HepG2 (cell line): Measurements from ENCODE around the gene RNF113A. TPM values are rescaled to one million over a fixed set of nuclear protein-coding genes. Genes with fewer than 3 reads are reported as not detected.

ENCODE experiments used
- ATF7-NPFF ChIP-seq: sonication (generic); formaldehyde crosslinking; IDR thresholded peaks from 2 replicates; pipeline ENCODE4 v1.8.1; 2023; ENCODE audit warnings: mild to moderate bottlenecking, low read depth, missing genetic modification reagents, moderate library complexity
- DMAP1 ChIP-seq: IDR thresholded peaks from 2 replicates; pipeline ENCODE4 v1.6.1; 2016
- DNMT1 ChIP-seq: sonication (generic); formaldehyde crosslinking; IDR thresholded peaks from 2 replicates; pipeline ENCODE4 v1.5.1; 2020; ENCODE audit warnings: mild to moderate bottlenecking, missing genetic modification reagents
- ETV6 ChIP-seq: sonication (generic); formaldehyde crosslinking; conservative IDR thresholded peaks from 2 replicates; pipeline ENCODE4 v1.4.0; 2020; ENCODE audit warnings: missing genetic modification reagents
- HINFP ChIP-seq: sonication (generic); formaldehyde crosslinking; IDR thresholded peaks from 2 replicates; pipeline ENCODE4 v1.4.0; 2020; ENCODE audit warnings: low read depth, mild to moderate bottlenecking, missing genetic modification reagents
- KLF13 ChIP-seq: sonication (generic); formaldehyde crosslinking; IDR thresholded peaks from 2 replicates; pipeline ENCODE4 v1.4.0; 2020; ENCODE audit warnings: mild to moderate bottlenecking, missing genetic modification reagents
- MEF2D ChIP-seq: sonication (generic); formaldehyde crosslinking; IDR thresholded peaks from 2 replicates; pipeline ENCODE4 v1.5.1; 2020; ENCODE audit warnings: mild to moderate bottlenecking, missing genetic modification reagents
- NFIB ChIP-seq: sonication (generic); formaldehyde crosslinking; IDR thresholded peaks from 2 replicates; pipeline ENCODE4 v1.9.0; 2021; ENCODE audit warnings: missing genetic modification reagents, mild to moderate bottlenecking, borderline replicate concordance
- NFYB ChIP-seq: sonication (generic); formaldehyde crosslinking; IDR thresholded peaks from 2 replicates; pipeline ENCODE4 v1.4.0; 2020; ENCODE audit warnings: missing genetic modification reagents
- NPAS2 ChIP-seq: sonication (generic); formaldehyde crosslinking; IDR thresholded peaks from 2 replicates; pipeline ENCODE4 v1.8.0; 2022; ENCODE audit warnings: mild to moderate bottlenecking, missing genetic modification reagents, borderline replicate concordance
- PHF8 ChIP-seq: sonication (generic); formaldehyde crosslinking; IDR thresholded peaks from 2 replicates; pipeline ENCODE4 v1.5.0; 2020; ENCODE audit warnings: missing genetic modification reagents
- TRAFD1 ChIP-seq: sonication (generic); formaldehyde crosslinking; IDR thresholded peaks from 2 replicates; pipeline ENCODE4 v1.5.1; 2020; ENCODE audit warnings: missing genetic modification reagents, mild to moderate bottlenecking, borderline replicate concordance
- ZNF205 ChIP-seq: IDR thresholded peaks from 2 replicates; pipeline ENCODE4 v1.6.1; 2018; ENCODE audit warnings: missing biosample characterization, missing genetic modification reagents
- ZNF354B ChIP-seq: sonication (generic); formaldehyde crosslinking; IDR thresholded peaks from 2 replicates; pipeline ENCODE4 v1.8.0; 2022; ENCODE audit warnings: mild to moderate bottlenecking, missing genetic modification reagents
- ZNF383 ChIP-seq: sonication (generic); formaldehyde crosslinking; IDR thresholded peaks from 2 replicates; pipeline ENCODE4 v1.4.0; 2020; ENCODE audit warnings: missing genetic modification reagents, mild to moderate bottlenecking, borderline replicate concordance
- ZNF879 ChIP-seq: sonication (generic); formaldehyde crosslinking; IDR thresholded peaks from 2 replicates; pipeline ENCODE4 v1.8.1; 2023; ENCODE audit warnings: missing genetic modification reagents
- ZSCAN22 ChIP-seq: sonication (generic); formaldehyde crosslinking; IDR thresholded peaks from 2 replicates; pipeline ENCODE4 v1.4.0; 2020; ENCODE audit warnings: mild to moderate bottlenecking, missing genetic modification reagents
- polyA plus RNA-seq, 8 experiments: library from polyadenylated mRNA; depleted of rRNA in 3 of 8; stranded (reverse) in 7 of 8; unstranded in 1 of 8; fragments of >200 nt; fragmentation: Illumina TruSeq in 4 of 8; extraction: Trizol in 4 of 8; gene quantifications; 2 replicates each; pipeline versions ENCODE4 v1.2.1 to v1.2.3, GENCODE V29; 2011 to 2016; ENCODE audit warnings: low read depth in 4 of 8, missing spikeins in 1 of 8, mixed read lengths in 1 of 8; ENCODE audit not compliant: insufficient read depth in 1 of 8
- total RNA-seq, 5 experiments: library from RNA; depleted of rRNA; stranded (reverse); fragments of >200 nt; fragmentation: Illumina TruSeq; extraction: Trizol; gene quantifications; 2 replicates each; pipeline ENCODE4 v1.2.3, GENCODE V29; 2016; ENCODE audit warnings: low read depth in 1 of 5
- TF ChIP-seq, protein P1 (sequence below): IDR thresholded peaks from 2 replicates; pipeline ENCODE4 v1.6.1; 2016; ENCODE audit warnings: low read depth, missing genetic modification reagents, missing compliant biosample characterization
- TF ChIP-seq, protein P2 (sequence below): sonication (generic); formaldehyde crosslinking; IDR thresholded peaks from 2 replicates; pipeline ENCODE4 v1.4.0; 2020; ENCODE audit warnings: mild to moderate bottlenecking, missing genetic modification reagents

Gene RNF113A
- total and polyA plus RNA-seq, 2 of the 13 experiments (the other 11 are each of a cell fraction or from before 2014, with no cell fraction given): 14.0 to 15.4 TPM

- TF ChIP-seq, protein P1, sequence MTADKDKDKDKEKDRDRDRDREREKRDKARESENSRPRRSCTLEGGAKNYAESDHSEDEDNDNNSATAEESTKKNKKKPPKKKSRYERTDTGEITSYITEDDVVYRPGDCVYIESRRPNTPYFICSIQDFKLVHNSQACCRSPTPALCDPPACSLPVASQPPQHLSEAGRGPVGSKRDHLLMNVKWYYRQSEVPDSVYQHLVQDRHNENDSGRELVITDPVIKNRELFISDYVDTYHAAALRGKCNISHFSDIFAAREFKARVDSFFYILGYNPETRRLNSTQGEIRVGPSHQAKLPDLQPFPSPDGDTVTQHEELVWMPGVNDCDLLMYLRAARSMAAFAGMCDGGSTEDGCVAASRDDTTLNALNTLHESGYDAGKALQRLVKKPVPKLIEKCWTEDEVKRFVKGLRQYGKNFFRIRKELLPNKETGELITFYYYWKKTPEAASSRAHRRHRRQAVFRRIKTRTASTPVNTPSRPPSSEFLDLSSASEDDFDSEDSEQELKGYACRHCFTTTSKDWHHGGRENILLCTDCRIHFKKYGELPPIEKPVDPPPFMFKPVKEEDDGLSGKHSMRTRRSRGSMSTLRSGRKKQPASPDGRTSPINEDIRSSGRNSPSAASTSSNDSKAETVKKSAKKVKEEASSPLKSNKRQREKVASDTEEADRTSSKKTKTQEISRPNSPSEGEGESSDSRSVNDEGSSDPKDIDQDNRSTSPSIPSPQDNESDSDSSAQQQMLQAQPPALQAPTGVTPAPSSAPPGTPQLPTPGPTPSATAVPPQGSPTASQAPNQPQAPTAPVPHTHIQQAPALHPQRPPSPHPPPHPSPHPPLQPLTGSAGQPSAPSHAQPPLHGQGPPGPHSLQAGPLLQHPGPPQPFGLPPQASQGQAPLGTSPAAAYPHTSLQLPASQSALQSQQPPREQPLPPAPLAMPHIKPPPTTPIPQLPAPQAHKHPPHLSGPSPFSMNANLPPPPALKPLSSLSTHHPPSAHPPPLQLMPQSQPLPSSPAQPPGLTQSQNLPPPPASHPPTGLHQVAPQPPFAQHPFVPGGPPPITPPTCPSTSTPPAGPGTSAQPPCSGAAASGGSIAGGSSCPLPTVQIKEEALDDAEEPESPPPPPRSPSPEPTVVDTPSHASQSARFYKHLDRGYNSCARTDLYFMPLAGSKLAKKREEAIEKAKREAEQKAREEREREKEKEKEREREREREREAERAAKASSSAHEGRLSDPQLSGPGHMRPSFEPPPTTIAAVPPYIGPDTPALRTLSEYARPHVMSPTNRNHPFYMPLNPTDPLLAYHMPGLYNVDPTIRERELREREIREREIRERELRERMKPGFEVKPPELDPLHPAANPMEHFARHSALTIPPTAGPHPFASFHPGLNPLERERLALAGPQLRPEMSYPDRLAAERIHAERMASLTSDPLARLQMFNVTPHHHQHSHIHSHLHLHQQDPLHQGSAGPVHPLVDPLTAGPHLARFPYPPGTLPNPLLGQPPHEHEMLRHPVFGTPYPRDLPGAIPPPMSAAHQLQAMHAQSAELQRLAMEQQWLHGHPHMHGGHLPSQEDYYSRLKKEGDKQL (CRISPR knock-in tag): no peak
- TF ChIP-seq NFYB (CRISPR knock-in tag): peak; percentile 51
- TF ChIP-seq NFIB (CRISPR knock-in tag): no peak
- peak; percentile 81 for TF ChIP-seq PHF8
- peak; percentile 81 for TF ChIP-seq DMAP1
- no peak for TF ChIP-seq NPAS2
- TF ChIP-seq HINFP: no peak
- no peak for TF ChIP-seq ATF7-NPFF (CRISPR knock-in tag)
- TF ChIP-seq, protein P2, sequence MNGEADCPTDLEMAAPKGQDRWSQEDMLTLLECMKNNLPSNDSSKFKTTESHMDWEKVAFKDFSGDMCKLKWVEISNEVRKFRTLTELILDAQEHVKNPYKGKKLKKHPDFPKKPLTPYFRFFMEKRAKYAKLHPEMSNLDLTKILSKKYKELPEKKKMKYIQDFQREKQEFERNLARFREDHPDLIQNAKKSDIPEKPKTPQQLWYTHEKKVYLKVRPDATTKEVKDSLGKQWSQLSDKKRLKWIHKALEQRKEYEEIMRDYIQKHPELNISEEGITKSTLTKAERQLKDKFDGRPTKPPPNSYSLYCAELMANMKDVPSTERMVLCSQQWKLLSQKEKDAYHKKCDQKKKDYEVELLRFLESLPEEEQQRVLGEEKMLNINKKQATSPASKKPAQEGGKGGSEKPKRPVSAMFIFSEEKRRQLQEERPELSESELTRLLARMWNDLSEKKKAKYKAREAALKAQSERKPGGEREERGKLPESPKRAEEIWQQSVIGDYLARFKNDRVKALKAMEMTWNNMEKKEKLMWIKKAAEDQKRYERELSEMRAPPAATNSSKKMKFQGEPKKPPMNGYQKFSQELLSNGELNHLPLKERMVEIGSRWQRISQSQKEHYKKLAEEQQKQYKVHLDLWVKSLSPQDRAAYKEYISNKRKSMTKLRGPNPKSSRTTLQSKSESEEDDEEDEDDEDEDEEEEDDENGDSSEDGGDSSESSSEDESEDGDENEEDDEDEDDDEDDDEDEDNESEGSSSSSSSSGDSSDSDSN (CRISPR knock-in tag): peak; percentile 72; the same call in 1 of the 2 replicates
- no peak for TF ChIP-seq KLF13
- TF ChIP-seq TRAFD1 (CRISPR knock-in tag): 0 out of 2 replicates have a peak, but pooled peaks have one; percentile 16
- no peak for TF ChIP-seq ZNF879 (CRISPR knock-in tag)
- peak; percentile 69; the same call in 1 of the 2 replicates for TF ChIP-seq ZNF205 (CRISPR knock-in tag)
- TF ChIP-seq ETV6 (CRISPR knock-in tag): no peak
- peak; percentile 43; the same call in 1 of the 2 replicates for TF ChIP-seq MEF2D
- no peak for TF ChIP-seq DNMT1 (CRISPR knock-in tag)
- TF ChIP-seq ZNF354B (CRISPR knock-in tag): no peak
- no peak for TF ChIP-seq ZNF383 (CRISPR knock-in tag)
- no peak for TF ChIP-seq ZSCAN22
Observed at GRCh38 chrX:119871599-119872395, at the start of gene RNF113A, which contains the start of gene NDUFA1 (continued).
